SU-DHL-6 (cell line): ENCODE results near the gene CIAO3.

Source experiments
- H2AFZ ChIP-seq: fragments of 200-600 bp; sonication (generic); 2 replicates; pipeline ENCODE4 v1.6.1; 2014; ENCODE audit warnings: low read depth, mild to moderate bottlenecking, moderate library complexity, mixed read lengths, antibody characterized with exemption, low read length; ENCODE audit not compliant: severe bottlenecking
- H3F3A ChIP-seq: fragments of 200-600 bp; shearing (Covaris generic); 2 replicates; pipeline ENCODE4 v1.6.0; 2016; ENCODE audit warnings: antibody characterized with exemption, mild to moderate bottlenecking; ENCODE audit not compliant: insufficient read depth
- H3K27ac ChIP-seq: fragments of 200-600 bp; sonication (generic); 2 replicates; pipeline ENCODE4 v1.5.1; 2016; ENCODE audit warnings: low read depth, mild to moderate bottlenecking, low read length, moderate library complexity, mixed read lengths
- H3K27me3 ChIP-seq: fragments of 200-600 bp; sonication (generic), shearing (Covaris generic); 2 replicates; pipeline ENCODE4 v1.6.0; 2014; ENCODE audit warnings: mild to moderate bottlenecking, low read length
- H3K36me3 ChIP-seq: fragments of 200-600 bp; sonication (generic); 2 replicates; pipeline ENCODE4 v1.6.1; 2014; ENCODE audit warnings: mild to moderate bottlenecking, low read length, mixed read lengths
- H3K4me2 ChIP-seq: fragments of 300-600, 200-600 bp; shearing (Covaris generic), sonication (generic); 2 replicates; pipeline ENCODE4 v1.6.0; 2014; ENCODE audit warnings: low read length, low read depth, mild to moderate bottlenecking; ENCODE audit not compliant: poor library complexity, severe bottlenecking
- H3K4me3 ChIP-seq: fragments of 200-600 bp; sonication (generic); 2 replicates; pipeline ENCODE4 v1.5.1; 2014; ENCODE audit warnings: antibody characterized with exemption, low read length, mild to moderate bottlenecking, mixed read lengths; ENCODE audit not compliant: insufficient read depth, poor library complexity, severe bottlenecking
- H3K79me2 ChIP-seq: fragments of 200-600 bp; sonication (generic); 2 replicates; pipeline ENCODE4 v1.6.1; 2014; ENCODE audit warnings: mild to moderate bottlenecking, low read length, moderate library complexity; ENCODE audit not compliant: insufficient read depth
- H3K9ac ChIP-seq: fragments of 200-600 bp; sonication (generic); 2 replicates; pipeline ENCODE4 v1.7.0; 2014; ENCODE audit warnings: mild to moderate bottlenecking, low read length
- H3K9me2 ChIP-seq: fragments of 200-600 bp; sonication (generic); replicated peaks from 2 replicates; pipeline ENCODE4 v1.6.1; 2014; ENCODE audit warnings: low read length; ENCODE audit not compliant: insufficient read depth
- H3K9me3 ChIP-seq: fragments of 200-600 bp; sonication (generic); 2 replicates; pipeline ENCODE4 v1.6.1; 2014; ENCODE audit warnings: low read length, mixed read lengths; ENCODE audit not compliant: insufficient read depth
- H4K20me1 ChIP-seq: fragments of 200-600 bp; sonication (generic); 2 replicates; pipeline ENCODE4 v1.6.1; 2014; ENCODE audit warnings: low read depth, mild to moderate bottlenecking, antibody characterized with exemption, low read length, moderate library complexity, mixed read lengths
- CTCF ChIP-seq: fragments of 200-600 bp; sonication (generic); IDR thresholded peaks from one replicate; pipeline ENCODE4 v1.5.1; 2017; ENCODE audit warnings: antibody characterized with exemption, mild to moderate bottlenecking, low read length, moderate library complexity; ENCODE audit not compliant: insufficient read depth, poor library complexity, severe bottlenecking
- EZH2phosphoT487 ChIP-seq: fragments of 200-600 bp; sonication (generic), shearing (Covaris generic); conservative IDR thresholded peaks from 2 replicates; pipeline ENCODE4 v1.6.1; 2018; ENCODE audit warnings: mild to moderate bottlenecking, antibody characterized with exemption, low read length, moderate library complexity, mixed read lengths

Gene CIAO3

DNA sequence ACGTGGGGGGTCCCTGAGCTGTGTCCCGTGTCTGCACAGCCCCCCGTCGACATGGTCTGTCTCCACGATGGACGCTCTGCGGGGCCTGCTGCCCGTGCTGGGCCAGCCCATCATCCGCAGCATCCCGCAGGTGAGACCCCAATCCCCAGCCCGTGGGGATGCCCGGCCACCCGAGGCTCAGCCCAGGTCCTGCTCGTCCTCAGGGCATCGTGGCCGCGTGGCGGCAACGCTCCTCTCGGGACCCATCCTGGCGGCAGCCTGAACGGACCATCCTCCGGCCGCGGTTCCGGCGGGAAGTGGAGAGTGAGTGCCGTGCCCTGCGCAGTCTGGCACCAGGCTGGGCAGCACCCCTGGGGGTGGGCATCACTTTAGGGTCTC lies 24.7 kb upstream of the CIAO3 start:
- Histone ChIP-seq H3K4me3 (no peak overlapping the region), H3F3A (no peaks in the 10 kb centered on the region), H3K9ac (no peak overlapping the region), H2AFZ (no peak overlapping the region), H3K27me3 (no peaks in the 10 kb centered on the region), H4K20me1 (no peaks in the 10 kb centered on the region), H3K4me2 (no peak overlapping the region), H3K79me2 (no peaks in the 10 kb centered on the region), H3K27ac (no peak overlapping the region), H3K9me2 (no peaks in the 10 kb centered on the region), H3K36me3 (no peaks in the 10 kb centered on the region), H3K9me3 (no peaks in the 10 kb centered on the region)
- no peak for TF ChIP-seq CTCF
- TF ChIP-seq EZH2phosphoT487 = no peak

GRCh38 chr16:764848-765487 lies 24.2 kb upstream of the CIAO3 start:
- no peaks in the 10 kb centered on the region for H3K9me2 ChIP-seq
- no peaks in the 10 kb centered on the region for H3K9me3 ChIP-seq
- H3K27ac ChIP-seq = no peak overlapping the region
- no peak for TF ChIP-seq EZH2phosphoT487
- no peak for TF ChIP-seq CTCF
- no peaks in the 10 kb centered on the region for H3K36me3 ChIP-seq
- no peak overlapping the region for H3K4me3 ChIP-seq
- H3K27me3 ChIP-seq = no peaks in the 10 kb centered on the region
- no peaks in the 10 kb centered on the region for H3K79me2 ChIP-seq
- H2AFZ ChIP-seq = no peak overlapping the region
- no peak overlapping the region for H3K9ac ChIP-seq
- H3F3A ChIP-seq = no peaks in the 10 kb centered on the region
- no peak overlapping the region for H3K4me2 ChIP-seq
- no peaks in the 10 kb centered on the region for H4K20me1 ChIP-seq

GRCh38 chr16:764184-764750 lies 23.5 kb upstream of the CIAO3 start:
- Histone ChIP-seq H3K79me2 (no peaks in the 10 kb centered on the region), H3K36me3 (no peaks in the 10 kb centered on the region), H2AFZ (no peak overlapping the region), H3K9me3 (no peaks in the 10 kb centered on the region), H3K27me3 (no peaks in the 10 kb centered on the region), H3K4me2 (no peak overlapping the region), H3F3A (no peaks in the 10 kb centered on the region), H3K9ac (no peak overlapping the region), H3K27ac (no peak overlapping the region), H4K20me1 (no peaks in the 10 kb centered on the region), H3K9me2 (no peaks in the 10 kb centered on the region), H3K4me3 (no peak overlapping the region)
- no peak for TF ChIP-seq EZH2phosphoT487
- no peak for TF ChIP-seq CTCF
